ENCODE results near the gene SACS. TPM values are rescaled to one million over a fixed set of nuclear protein-coding genes. Genes with fewer than 3 reads are reported as not detected.

Gene SACS, protein sequence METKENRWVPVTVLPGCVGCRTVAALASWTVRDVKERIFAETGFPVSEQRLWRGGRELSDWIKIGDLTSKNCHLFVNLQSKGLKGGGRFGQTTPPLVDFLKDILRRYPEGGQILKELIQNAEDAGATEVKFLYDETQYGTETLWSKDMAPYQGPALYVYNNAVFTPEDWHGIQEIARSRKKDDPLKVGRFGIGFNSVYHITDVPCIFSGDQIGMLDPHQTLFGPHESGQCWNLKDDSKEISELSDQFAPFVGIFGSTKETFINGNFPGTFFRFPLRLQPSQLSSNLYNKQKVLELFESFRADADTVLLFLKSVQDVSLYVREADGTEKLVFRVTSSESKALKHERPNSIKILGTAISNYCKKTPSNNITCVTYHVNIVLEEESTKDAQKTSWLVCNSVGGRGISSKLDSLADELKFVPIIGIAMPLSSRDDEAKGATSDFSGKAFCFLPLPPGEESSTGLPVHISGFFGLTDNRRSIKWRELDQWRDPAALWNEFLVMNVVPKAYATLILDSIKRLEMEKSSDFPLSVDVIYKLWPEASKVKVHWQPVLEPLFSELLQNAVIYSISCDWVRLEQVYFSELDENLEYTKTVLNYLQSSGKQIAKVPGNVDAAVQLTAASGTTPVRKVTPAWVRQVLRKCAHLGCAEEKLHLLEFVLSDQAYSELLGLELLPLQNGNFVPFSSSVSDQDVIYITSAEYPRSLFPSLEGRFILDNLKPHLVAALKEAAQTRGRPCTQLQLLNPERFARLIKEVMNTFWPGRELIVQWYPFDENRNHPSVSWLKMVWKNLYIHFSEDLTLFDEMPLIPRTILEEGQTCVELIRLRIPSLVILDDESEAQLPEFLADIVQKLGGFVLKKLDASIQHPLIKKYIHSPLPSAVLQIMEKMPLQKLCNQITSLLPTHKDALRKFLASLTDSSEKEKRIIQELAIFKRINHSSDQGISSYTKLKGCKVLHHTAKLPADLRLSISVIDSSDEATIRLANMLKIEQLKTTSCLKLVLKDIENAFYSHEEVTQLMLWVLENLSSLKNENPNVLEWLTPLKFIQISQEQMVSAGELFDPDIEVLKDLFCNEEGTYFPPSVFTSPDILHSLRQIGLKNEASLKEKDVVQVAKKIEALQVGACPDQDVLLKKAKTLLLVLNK (N-terminal part only)
- 175 and 179 TPM in 2 replicates for total RNA-seq

DNA sequence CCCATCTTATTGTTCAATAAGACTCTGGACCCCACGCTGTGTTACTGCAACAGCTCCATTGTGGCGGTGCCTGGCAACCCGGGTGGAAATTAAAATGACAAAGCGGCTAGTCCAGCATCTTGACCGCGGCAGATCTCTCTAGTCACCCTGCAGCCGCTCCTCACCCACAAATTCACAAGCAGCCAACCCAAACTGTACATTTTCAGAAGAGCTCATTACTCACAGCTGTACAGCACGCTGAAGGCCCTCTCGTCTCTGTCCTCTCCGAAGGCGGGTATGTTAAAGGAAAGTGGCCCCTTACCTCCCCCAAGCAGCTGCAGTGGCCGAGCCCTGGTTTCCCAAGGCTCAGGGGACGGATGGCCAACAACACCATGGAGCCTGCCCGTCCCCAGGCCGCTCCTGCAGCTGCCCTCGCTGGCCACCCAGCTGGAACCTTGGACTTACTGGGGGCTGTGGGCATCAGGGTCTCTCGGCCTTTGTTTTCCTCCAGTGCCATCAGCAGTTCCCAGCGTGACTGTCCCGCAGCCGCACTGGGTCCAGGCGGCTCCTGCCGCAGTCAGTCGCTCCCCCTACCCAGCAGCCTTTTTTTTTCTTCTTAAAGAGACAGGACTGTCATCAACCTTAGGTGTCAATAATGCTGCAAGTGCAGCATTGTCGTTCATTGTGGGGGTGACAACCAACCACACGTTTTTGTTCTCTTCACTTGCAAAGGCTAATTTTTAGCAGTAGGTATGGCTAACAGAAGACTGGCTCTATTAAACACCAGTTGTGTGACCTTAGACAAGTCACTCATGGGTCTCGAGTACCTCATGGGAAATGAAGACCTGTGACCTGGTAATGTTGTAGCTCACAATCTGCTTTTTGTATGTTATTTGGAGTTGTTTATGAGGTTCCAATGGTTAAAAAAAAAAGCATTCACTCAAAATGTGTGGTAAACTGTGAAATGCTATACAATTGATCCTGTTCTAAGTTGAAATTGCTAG lies at the start of gene SACS:
Gene SACS (minus strand): TSS at position 532 of the 983 bp plus-strand sequence. CDS start 22,463 bp downstream, outside the sequence.

Other genes with a start within 250 kb of the SACS start
- 0.22 and 0.53 TPM in 2 replicates for gene TNFRSF19, start 136.7 kb upstream of the SACS start, total RNA-seq

All from thoracic aorta endothelial cell (primary cell).